GM13977 (cell line): ENCODE data around the gene ERG.

Experiments used
- DNase-seq: peaks from one replicate; pipeline ENCODE4 v3.0.0; 2012; ENCODE audit warnings: low spot score
- CTCF ChIP-seq: IDR thresholded peaks from 2 replicates; pipeline ENCODE4 v1.5.1; 2012; ENCODE audit warnings: mild to moderate bottlenecking, control low read depth; ENCODE audit not compliant: insufficient read depth; ENCODE audit errors: extremely low read depth, missing control alignments
- in situ Hi-C: fragments of 300-500 bp; cut with MboI; formaldehyde crosslinking; loops from one replicate; pipeline ENCODE4 v1.12.0; 2022; ENCODE audit warnings: low sequenced_read_pairs, low pct_unique_long_range_greater_than_20kb, mixed read lengths, inconsistent platforms; ENCODE audit not compliant: unreplicated experiment

Gene ERG

GRCh38 chr21:38498057-38498833, at the start of gene ERG:
Gene ERG, minus strand, starts transcription at chr21:38498477. Its CDS starts 97 bp downstream, at chr21:38498380.
- no peak for DNase-seq
- in situ Hi-C loops = no loop called here
- no peak for TF ChIP-seq CTCF

GRCh38 chr21:38544661-38545060, 46.4 kb upstream of the ERG start:
- in situ Hi-C loops = no loop called here
- DNase-seq = no peak
- TF ChIP-seq CTCF = no peak

- DNase-seq = no peak
- in situ Hi-C loops = no loop called here
- TF ChIP-seq CTCF = no peak
Measured at GRCh38 chr21:38542263-38542662, 44.0 kb upstream of the ERG start.

GRCh38 chr21:38538353-38538752, 40.1 kb upstream of the ERG start:
- in situ Hi-C loops = no loop called here
- no peak for DNase-seq
- TF ChIP-seq CTCF = no peak

- in situ Hi-C loops = no loop called here
- DNase-seq = no peak
- no peak for TF ChIP-seq CTCF
Measured at GRCh38 chr21:38534591-38534990, 36.3 kb upstream of the ERG start.

- TF ChIP-seq CTCF = no peak
- in situ Hi-C loops = no loop called here
- DNase-seq = no peak
Measured at GRCh38 chr21:38533887-38534286, 35.6 kb upstream of the ERG start.
